ENCODE results near the gene ADAMTSL1.

The ADAMTSL1 gene

DNA sequence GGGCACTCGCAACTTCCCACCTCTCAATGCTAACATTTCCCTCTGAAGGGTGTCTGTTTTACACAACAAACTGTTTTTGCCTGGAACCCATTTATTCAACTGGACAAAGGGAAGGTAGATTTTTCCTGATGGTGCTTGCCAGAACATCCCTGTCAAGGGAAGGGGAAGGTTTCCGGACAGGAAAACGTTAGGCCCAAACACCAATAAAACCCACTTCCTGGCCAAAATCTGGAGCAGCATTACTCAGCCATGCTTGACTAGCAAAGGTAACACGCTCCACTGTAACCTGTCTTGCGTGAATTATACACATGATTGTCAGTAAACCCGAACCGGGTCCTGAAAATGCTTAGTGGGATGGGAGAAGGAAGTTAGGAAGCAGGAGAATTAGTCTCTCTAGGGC lies 468.8 kb downstream of the ADAMTSL1 start:
- TF ChIP-seq, protein P1, sequence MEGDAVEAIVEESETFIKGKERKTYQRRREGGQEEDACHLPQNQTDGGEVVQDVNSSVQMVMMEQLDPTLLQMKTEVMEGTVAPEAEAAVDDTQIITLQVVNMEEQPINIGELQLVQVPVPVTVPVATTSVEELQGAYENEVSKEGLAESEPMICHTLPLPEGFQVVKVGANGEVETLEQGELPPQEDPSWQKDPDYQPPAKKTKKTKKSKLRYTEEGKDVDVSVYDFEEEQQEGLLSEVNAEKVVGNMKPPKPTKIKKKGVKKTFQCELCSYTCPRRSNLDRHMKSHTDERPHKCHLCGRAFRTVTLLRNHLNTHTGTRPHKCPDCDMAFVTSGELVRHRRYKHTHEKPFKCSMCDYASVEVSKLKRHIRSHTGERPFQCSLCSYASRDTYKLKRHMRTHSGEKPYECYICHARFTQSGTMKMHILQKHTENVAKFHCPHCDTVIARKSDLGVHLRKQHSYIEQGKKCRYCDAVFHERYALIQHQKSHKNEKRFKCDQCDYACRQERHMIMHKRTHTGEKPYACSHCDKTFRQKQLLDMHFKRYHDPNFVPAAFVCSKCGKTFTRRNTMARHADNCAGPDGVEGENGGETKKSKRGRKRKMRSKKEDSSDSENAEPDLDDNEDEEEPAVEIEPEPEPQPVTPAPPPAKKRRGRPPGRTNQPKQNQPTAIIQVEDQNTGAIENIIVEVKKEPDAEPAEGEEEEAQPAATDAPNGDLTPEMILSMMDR (IDR thresholded peaks at IDR 0.05; ENCODE audit: insufficient read depth, low read depth, low read length, missing control alignments), result no peak
- DNase-seq (ENCODE audit: low read depth), result no peak

DNA sequence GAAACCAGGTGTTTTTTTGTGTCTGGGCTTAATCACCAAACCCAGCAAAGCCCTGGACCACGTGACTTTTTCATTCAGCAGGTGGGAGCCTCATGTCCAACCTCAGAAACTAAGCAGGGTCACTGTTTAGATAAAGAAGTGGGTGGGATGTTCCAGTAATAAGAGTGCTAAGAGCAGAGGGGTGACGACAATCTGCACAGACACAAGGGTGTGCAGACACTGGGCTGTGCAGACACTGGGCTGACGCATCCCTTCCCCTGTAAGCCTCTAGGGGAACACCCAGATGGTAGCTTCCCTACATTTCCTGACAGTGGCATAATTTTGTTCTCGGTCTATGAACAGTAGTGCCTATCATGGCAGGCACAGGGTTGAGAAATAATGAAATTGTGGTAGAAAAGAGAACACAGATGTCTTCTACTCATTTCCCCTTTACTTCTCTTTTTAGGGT lies 474.0 kb downstream of the ADAMTSL1 start:
- TF ChIP-seq, protein P1 (IDR thresholded peaks at IDR 0.05; ENCODE audit: insufficient read depth, low read depth, low read length, missing control alignments), result no peak
- no peak for DNase-seq (ENCODE audit: low read depth)
- no peak overlapping the region for H3K4me3 ChIP-seq (ENCODE audit: low read length)

More for the DNA sequence above, 468.8 kb downstream of the ADAMTSL1 start:
- H3K4me3 ChIP-seq (ENCODE audit: low read length), result no peak overlapping the region

DNA sequence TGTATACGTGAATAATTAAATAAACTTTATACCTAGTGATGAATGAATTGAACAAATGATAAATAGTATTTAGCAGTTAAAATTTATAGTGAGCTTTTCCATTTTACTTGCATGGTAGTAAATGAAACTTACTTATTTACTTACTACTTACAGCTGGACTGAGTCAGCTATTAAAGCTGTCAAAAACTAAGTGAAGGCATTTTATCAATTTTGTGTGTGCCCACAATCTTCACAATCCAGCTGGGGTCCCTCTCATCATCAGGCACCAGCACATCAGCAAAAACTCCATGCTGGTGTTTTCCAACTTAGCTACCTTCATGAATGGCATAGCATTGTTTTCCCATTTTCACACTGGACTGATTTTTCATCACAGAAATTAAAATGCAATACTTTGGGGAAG lies 478.0 kb downstream of the ADAMTSL1 start:
- TF ChIP-seq, protein P1 (IDR thresholded peaks at IDR 0.05; ENCODE audit: insufficient read depth, low read depth, low read length, missing control alignments), result no peak
- DNase-seq (ENCODE audit: low read depth), result no peak
- H3K4me3 ChIP-seq (ENCODE audit: low read length), result no peak overlapping the region

DNA sequence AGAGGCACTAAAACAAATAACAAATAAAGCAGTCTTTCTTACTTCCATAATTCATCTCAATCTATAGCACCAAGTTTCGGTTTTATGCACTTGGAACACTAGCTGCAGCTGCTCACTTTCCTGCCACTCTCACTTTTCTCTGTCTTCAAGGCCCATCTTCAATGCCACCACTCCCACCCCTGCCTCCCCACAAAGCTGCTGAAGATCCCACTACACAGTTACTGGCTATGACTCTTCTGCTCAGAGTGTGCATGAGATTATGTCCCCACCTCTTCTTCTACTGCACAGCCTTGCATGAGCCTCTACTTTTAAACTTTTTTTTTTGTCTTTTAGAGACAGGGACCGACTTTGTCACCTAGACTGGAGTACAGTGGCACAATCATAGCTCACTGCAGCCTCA lies 481.7 kb downstream of the ADAMTSL1 start:
- TF ChIP-seq, protein P1 (IDR thresholded peaks at IDR 0.05; ENCODE audit: insufficient read depth, low read depth, low read length, missing control alignments), result no peak

More for the DNA sequence above, 481.7 kb downstream of the ADAMTSL1 start:
- no peak for DNase-seq (ENCODE audit: low read depth)
- H3K4me3 ChIP-seq (ENCODE audit: low read length), result no peak overlapping the region
